ENCODE data around the gene CLPSL2. TPM values are rescaled to one million over a fixed set of nuclear protein-coding genes. Genes with fewer than 3 reads are reported as not detected.
A peak's percentile ranks its signal among the peaks of the same experiment; 100 is the strongest.

Gene CLPSL2
- total RNA-seq, 1 experiment from 2014 or later = 1.7 TPM

- intact Hi-C loops (cut with micrococcal nuclease) = no loop called here
These were observed 45.0 kb upstream of the CLPSL2 start for GRCh38 chr6:35731414-35731735.

More at GRCh38 chr6:35731414-35731735, 45.0 kb upstream of the CLPSL2 start:
- Histone ChIP-seq H4K20me1 (ENCODE audit: insufficient read depth) (no peaks in the 10 kb centered on the region), H3K79me2 (ENCODE audit: insufficient read depth, low read length) (no peaks in the 10 kb centered on the region), H3K4me3 (replicated peaks in 1 of 2; ENCODE audit: low read depth in 1 of 2, low read length in 2 of 2) (peak overlapping the region; percentile 54 to 67), H3K27me3 (ENCODE audit: insufficient read depth, low read length) (no peaks in the 10 kb centered on the region), H3K9me2 (ENCODE audit: insufficient read depth) (no peaks in the 10 kb centered on the region), H2AFZ (ENCODE audit: low read depth, low read length, poor library complexity, severe bottlenecking) (no peak overlapping the region), H3K9ac (ENCODE audit: low read length) (peak overlapping the region; percentile 74), H3K36me3 (ENCODE audit: control insufficient read depth in 1 of 2, insufficient read depth in 2 of 2, low read length in 2 of 2) (no peaks in the 10 kb centered on the region), H3K4me2 (ENCODE audit: low read length) (peak overlapping the region; percentile 93), H3K9me3 (ENCODE audit: control insufficient read depth in 1 of 2, insufficient read depth in 1 of 2, low read depth in 1 of 2, low read length in 2 of 2) (no peaks in the 10 kb centered on the region), H3K27ac (ENCODE audit: low read depth, low read length) (peak overlapping the region; percentile 95), H3K4me1 (ENCODE audit: control insufficient read depth in 1 of 2, insufficient read depth in 2 of 2, low read length in 2 of 2) (peaks cover 59 to 72% of the 10 kb centered on the region in 2 experiments)
- ChIA-PET CTCF (interaction anchor here (0.6 kb wide), 1 partner anchor 121 kb away, joined by 3 read pairs; no protein-coding TSS in a partner anchor), RAD21 (ENCODE audit: low non-redundant PET in 1 of 2, low total read pairs in 2 of 2, uncharacterized antibody in 2 of 2, unreplicated experiment in 2 of 2) (no interaction called here), POLR2A (no interaction called here)
- TF ChIP-seq POLR2AphosphoS5 (IDR thresholded peaks at IDR 0.05; ENCODE audit: low read depth, low read length) (no peak), RAD21 (IDR thresholded peaks at IDR 0.05; ENCODE audit: low read depth) (no peak), JUND (IDR thresholded peaks at IDR 0.05) (no peak), ELF1 (IDR thresholded peaks at IDR 0.05; ENCODE audit: borderline replicate concordance, low read depth) (no peak), EZH2phosphoT487 (IDR thresholded peaks at IDR 0.05; ENCODE audit: borderline replicate concordance) (no peak), POLR2A (IDR thresholded peaks at IDR 0.05; ENCODE audit: borderline replicate concordance, extremely low read depth, insufficient read depth, insufficient read length) (no peak), YY1 (IDR thresholded peaks at IDR 0.05; ENCODE audit: extremely low read depth, insufficient replicate concordance, low read depth, low read length) (no peak), EZH2 (IDR thresholded peaks at IDR 0.05) (no peak), SRF (IDR thresholded peaks at IDR 0.05; ENCODE audit: low read depth) (no peak), CEBPB (IDR thresholded peaks at IDR 0.05; ENCODE audit: low read depth) (no peak), ZBTB33 (IDR thresholded peaks at IDR 0.05; ENCODE audit: extremely low read depth, insufficient replicate concordance, low read length) (no peak), CBX3 (IDR thresholded peaks at IDR 0.05; ENCODE audit: low read depth) (no peak), ZFX (IDR thresholded peaks at IDR 0.05) (no peak), TCF7L2 (IDR thresholded peaks at IDR 0.05; ENCODE audit: borderline replicate concordance, extremely low read depth, insufficient read depth, insufficient read length) (no peak), ATF3 (IDR thresholded peaks at IDR 0.05) (no peak), SP1 (IDR thresholded peaks at IDR 0.05; ENCODE audit: low read depth) (no peak)
- TF ChIP-seq, protein P1, sequence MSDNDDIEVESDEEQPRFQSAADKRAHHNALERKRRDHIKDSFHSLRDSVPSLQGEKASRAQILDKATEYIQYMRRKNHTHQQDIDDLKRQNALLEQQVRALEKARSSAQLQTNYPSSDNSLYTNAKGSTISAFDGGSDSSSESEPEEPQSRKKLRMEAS (IDR thresholded peaks at IDR 0.05) = no peak
- TF ChIP-seq, protein P2, sequence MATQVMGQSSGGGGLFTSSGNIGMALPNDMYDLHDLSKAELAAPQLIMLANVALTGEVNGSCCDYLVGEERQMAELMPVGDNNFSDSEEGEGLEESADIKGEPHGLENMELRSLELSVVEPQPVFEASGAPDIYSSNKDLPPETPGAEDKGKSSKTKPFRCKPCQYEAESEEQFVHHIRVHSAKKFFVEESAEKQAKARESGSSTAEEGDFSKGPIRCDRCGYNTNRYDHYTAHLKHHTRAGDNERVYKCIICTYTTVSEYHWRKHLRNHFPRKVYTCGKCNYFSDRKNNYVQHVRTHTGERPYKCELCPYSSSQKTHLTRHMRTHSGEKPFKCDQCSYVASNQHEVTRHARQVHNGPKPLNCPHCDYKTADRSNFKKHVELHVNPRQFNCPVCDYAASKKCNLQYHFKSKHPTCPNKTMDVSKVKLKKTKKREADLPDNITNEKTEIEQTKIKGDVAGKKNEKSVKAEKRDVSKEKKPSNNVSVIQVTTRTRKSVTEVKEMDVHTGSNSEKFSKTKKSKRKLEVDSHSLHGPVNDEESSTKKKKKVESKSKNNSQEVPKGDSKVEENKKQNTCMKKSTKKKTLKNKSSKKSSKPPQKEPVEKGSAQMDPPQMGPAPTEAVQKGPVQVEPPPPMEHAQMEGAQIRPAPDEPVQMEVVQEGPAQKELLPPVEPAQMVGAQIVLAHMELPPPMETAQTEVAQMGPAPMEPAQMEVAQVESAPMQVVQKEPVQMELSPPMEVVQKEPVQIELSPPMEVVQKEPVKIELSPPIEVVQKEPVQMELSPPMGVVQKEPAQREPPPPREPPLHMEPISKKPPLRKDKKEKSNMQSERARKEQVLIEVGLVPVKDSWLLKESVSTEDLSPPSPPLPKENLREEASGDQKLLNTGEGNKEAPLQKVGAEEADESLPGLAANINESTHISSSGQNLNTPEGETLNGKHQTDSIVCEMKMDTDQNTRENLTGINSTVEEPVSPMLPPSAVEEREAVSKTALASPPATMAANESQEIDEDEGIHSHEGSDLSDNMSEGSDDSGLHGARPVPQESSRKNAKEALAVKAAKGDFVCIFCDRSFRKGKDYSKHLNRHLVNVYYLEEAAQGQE (IDR thresholded peaks at IDR 0.05; ENCODE audit: low read depth) = no peak
- ATAC-seq (peak; percentile 61), DNase-seq (ENCODE audit: low read depth, low spot score) (no peak)
- BruUV-seq (replicated peaks) = no TSS peak
